Activated B cell treated with CpG ODN at 0.5 μM for 24 hours (primary cell): Measurements from ENCODE around the gene ETNK1. TPM values are rescaled to one million over a fixed set of nuclear protein-coding genes. Genes with fewer than 3 reads are reported as not detected.
"Not testable (repeated sequence)": the region's sequence is repeated elsewhere in the genome, so short reads cannot be mapped to it uniquely, and the experiment has no call there.

Experiments used
- ATAC-seq: fragments of 200-7000 bp; cut with Tn5 transposase; one replicate; pipeline ENCODE4 v1.10.0; 2021; ENCODE audit warnings: low read depth, mild to moderate bottlenecking, moderate library complexity
- CTCF ChIA-PET: fragments of 350-600 bp; sonication (Branson Sonifier 250); formaldehyde crosslinking; loops from one replicate; lab custom pipeline; 2021; ENCODE audit warnings: antibody characterized with exemption; lab: Charles Lee
- POLR2A ChIA-PET: fragments of 350-600 bp; sonication (Branson Sonifier 250); formaldehyde crosslinking; loops from one replicate; lab custom pipeline; 2021; ENCODE audit warnings: antibody characterized with exemption; lab: Charles Lee
- DNase-seq: peaks from one replicate; pipeline ENCODE4 v3.0.0; 2022
- H3K27ac Mint-ChIP-seq: one replicate; pipeline ENCODE4 v1.8.0; 2020; ENCODE audit warnings: mixed read lengths
- H3K27me3 Mint-ChIP-seq: one replicate; pipeline ENCODE4 v1.8.0; 2021; ENCODE audit warnings: mixed read lengths
- H3K36me3 Mint-ChIP-seq: one replicate; pipeline ENCODE4 v1.8.0; 2021; ENCODE audit warnings: low read depth, mixed read lengths
- H3K4me1 Mint-ChIP-seq: one replicate; pipeline ENCODE4 v1.8.0; 2021; ENCODE audit warnings: mixed read lengths
- H3K4me3 Mint-ChIP-seq: one replicate; pipeline ENCODE4 v1.8.0; 2020; ENCODE audit warnings: mild to moderate bottlenecking, mixed read lengths
- H3K9me3 Mint-ChIP-seq: one replicate; pipeline ENCODE4 v1.8.0; 2020; ENCODE audit warnings: mixed read lengths
- CTCF ChIP-seq: fragments of 200-600 bp; IDR thresholded peaks from one replicate; pipeline ENCODE4 v1.8.0; 2022; ENCODE audit warnings: antibody characterized with exemption, mild to moderate bottlenecking
- intact Hi-C: fragments of 100-400 bp; cut with micrococcal nuclease; formaldehyde crosslinking; loops from one replicate; pipeline ENCODE4 v1.15.1; 2024
- total RNA-seq: library from RNA; stranded (reverse); gene quantifications from 2 replicates; pipeline ENCODE4 v1.2.3, GENCODE V29; 2022

Gene ETNK1
- total RNA-seq, 1 donor from 2014 or later: 98.5 TPM

DNA sequence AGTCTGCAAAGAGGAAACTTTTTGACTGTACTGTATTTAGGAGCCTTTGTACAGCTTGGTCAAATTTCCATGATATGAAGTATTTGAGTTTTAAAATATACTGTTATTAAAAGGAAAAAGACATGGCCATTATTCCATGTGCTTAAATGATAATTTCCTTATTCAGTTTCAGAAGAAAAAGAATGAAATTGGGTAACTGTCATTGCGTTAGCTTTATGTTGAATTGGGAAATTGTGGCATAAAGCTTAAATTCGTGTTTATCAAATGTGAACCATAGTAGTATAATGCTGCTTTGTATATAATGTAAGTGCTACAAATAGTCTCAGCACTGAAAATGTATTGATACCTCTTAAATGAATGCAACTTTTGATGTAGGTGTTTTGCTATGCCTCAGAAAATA lies 64.9 kb downstream of the ETNK1 start:
- no peak overlapping the region for H3K4me3 Mint-ChIP-seq
- H3K27ac Mint-ChIP-seq: no peak overlapping the region
- no peak for ATAC-seq
- H3K27me3 Mint-ChIP-seq: no peaks in the 10 kb centered on the region
- H3K4me1 Mint-ChIP-seq: peaks cover 13% of the 10 kb centered on the region
- intact Hi-C loops: loop anchor here (10.0 kb wide), 1 partner anchor 165 kb away; no protein-coding TSS in a partner anchor
- peaks cover 6% of the 10 kb centered on the region for H3K9me3 Mint-ChIP-seq
- H3K36me3 Mint-ChIP-seq: peaks cover 12% of the 10 kb centered on the region
- ChIA-PET CTCF (interaction anchor here (1.0 kb wide), 1 partner anchor 17 kb away, joined by 3 read pairs; no protein-coding TSS in a partner anchor), POLR2A (no interaction called here)
- no peak for TF ChIP-seq CTCF
- no peak for DNase-seq

- Mint-ChIP-seq H3K27ac (no peak overlapping the region), H3K4me3 (no peak overlapping the region), H3K4me1 (peaks cover 13% of the 10 kb centered on the region), H3K27me3 (no peaks in the 10 kb centered on the region), H3K36me3 (peaks cover 10% of the 10 kb centered on the region), H3K9me3 (peaks cover 18% of the 10 kb centered on the region)
- intact Hi-C loops: no loop called here
- POLR2A ChIA-PET: no interaction called here
- CTCF ChIA-PET: no interaction called here
- DNase-seq: no peak
- no peak for TF ChIP-seq CTCF
- ATAC-seq: no peak
These were observed 66.3 kb downstream of the ETNK1 start for GRCh38 chr12:22691319-22691718.

DNA sequence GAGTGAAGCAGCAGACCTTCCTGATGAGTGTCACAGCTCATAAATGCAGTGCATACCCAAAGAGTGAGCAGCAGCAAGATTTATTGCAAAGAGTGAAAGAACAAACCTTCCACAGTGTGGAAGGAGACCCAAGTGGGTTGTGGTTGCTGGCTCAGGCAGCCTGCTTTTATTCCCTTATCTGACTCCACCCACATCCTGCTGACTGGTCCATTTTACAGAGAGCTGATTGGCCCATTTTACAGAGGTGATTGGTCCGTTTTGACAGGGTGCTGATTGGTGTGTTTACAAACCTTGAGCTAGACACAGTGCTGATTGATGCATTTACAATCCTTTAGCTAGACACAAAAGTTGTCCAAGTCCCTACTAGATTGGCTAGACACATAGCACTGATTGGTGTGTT lies 67.5 kb downstream of the ETNK1 start:
- CTCF ChIA-PET, intact Hi-C loops, DNase-seq, H3K4me3 Mint-ChIP-seq, H3K36me3 Mint-ChIP-seq, H3K27ac Mint-ChIP-seq, H3K27me3 Mint-ChIP-seq, H3K4me1 Mint-ChIP-seq, ATAC-seq, POLR2A ChIA-PET: not testable (repeated sequence)
- peaks cover 18% of the 10 kb centered on the region for H3K9me3 Mint-ChIP-seq

DNA sequence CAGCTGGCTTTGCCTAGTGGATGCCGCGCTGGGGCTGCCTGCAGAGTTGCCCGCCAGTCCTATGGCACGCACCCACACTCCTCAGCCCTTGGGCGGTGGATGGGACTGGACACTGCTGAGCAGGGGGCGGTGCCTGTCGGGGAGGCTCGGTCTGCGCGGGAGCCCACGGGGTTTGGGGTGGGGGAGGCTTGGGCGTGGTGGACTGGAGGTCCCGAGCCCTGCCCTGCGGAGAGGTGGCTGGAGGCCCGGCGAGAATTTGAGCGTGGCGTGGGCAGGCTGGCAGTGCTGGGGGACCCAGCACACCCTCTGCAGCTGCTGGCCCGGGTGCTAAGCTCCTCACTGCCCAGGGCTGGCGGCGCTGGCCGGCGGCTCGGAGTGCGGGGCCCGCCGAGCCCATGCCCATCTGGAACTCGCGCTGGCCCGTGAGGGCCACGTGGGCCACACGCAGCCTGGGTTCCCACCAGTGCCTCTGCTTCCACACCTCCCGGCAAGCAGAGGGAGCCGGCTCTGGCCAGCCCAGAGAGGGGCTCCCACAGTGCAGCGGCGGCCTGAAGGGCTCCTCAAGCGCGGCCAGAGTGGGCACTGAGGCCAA lies 68.1 kb downstream of the ETNK1 start:
- ChIA-PET CTCF (no interaction called here), POLR2A (interaction anchor here (0.5 kb wide), 1 partner anchor 33 kb away, joined by 3 read pairs; no protein-coding TSS in a partner anchor)
- peaks cover 1% of the 10 kb centered on the region for H3K4me1 Mint-ChIP-seq
- no peak overlapping the region for H3K27ac Mint-ChIP-seq
- H3K27me3 Mint-ChIP-seq: no peaks in the 10 kb centered on the region
- DNase-seq (no peak), ATAC-seq (no peak)
- H3K4me3 Mint-ChIP-seq: no peak overlapping the region
- intact Hi-C loops: no loop called here
- peaks cover 5% of the 10 kb centered on the region for H3K36me3 Mint-ChIP-seq
- TF ChIP-seq CTCF: no peak
- peaks cover 18% of the 10 kb centered on the region for H3K9me3 Mint-ChIP-seq

DNA sequence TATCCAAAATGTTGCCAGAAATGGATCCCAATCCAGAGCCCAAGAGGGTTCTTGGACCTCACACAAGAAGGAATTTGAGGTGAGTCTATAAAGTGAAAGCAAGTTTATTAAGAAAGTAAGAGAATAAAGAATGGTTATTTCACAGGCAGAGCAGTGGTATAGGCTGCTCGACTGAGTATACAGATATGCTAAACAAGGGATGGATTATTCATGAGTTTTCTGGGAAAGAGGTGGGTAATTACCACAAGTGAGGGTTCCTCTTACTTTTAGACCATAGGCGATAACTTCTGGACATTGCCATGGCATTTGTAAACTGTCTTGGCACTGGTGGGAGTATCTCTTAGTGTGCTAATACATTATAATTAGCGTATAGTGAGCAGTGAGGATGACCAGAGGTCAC lies 73.6 kb downstream of the ETNK1 start:
- no peak overlapping the region for H3K4me3 Mint-ChIP-seq
- intact Hi-C loops: no loop called here
- TF ChIP-seq CTCF: no peak
- no peaks in the 10 kb centered on the region for H3K4me1 Mint-ChIP-seq
- POLR2A ChIA-PET: no interaction called here
- no peak overlapping the region for H3K27ac Mint-ChIP-seq
- ATAC-seq (no peak), DNase-seq (no peak)
- peaks cover 15% of the 10 kb centered on the region for H3K9me3 Mint-ChIP-seq
- CTCF ChIA-PET: no interaction called here
- peaks cover 2% of the 10 kb centered on the region for H3K36me3 Mint-ChIP-seq
- H3K27me3 Mint-ChIP-seq: no peaks in the 10 kb centered on the region

DNA sequence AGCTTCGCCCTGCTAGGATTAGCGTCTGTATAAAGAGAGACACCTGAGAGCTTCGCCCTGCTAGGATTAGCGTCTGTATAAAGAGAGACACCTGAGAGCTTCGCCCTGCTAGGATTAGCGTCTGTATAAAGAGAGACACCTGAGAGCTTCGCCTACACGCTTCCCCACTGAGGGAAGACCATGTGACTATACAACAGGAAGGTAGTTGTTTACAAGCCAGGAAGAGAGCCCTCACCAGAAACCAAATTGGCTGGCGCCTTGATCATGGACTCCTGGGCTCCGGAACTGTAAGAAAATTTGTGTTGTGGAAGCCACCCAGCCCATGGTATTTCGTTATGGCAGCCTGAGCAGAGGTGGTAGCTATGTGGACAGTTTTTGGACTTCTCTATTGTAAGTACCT lies 74.7 kb downstream of the ETNK1 start:
- peaks cover 14% of the 10 kb centered on the region for H3K9me3 Mint-ChIP-seq
- DNase-seq, CTCF ChIA-PET, H3K36me3 Mint-ChIP-seq, H3K4me3 Mint-ChIP-seq, H3K27me3 Mint-ChIP-seq, H3K4me1 Mint-ChIP-seq, H3K27ac Mint-ChIP-seq, POLR2A ChIA-PET, intact Hi-C loops, ATAC-seq: not testable (repeated sequence)
